Skeletal muscle cell (primary cell): ENCODE results near the gene SLC22A6.

ENCODE experiments used
- DNase-seq: peaks from one replicate; pipeline ENCODE4 v3.0.0-alpha.2; 2010; ENCODE audit warnings: low read depth
- H3K4me3 ChIP-seq: 2 replicates; pipeline ENCODE4 v1.5.1; 2011; ENCODE audit warnings: low read depth, mild to moderate bottlenecking, control low read depth, low read length, moderate library complexity

The SLC22A6 gene

GRCh38 chr11:62934496-62934785 is 50.3 kb downstream of the SLC22A6 start:
- no peak overlapping the region for H3K4me3 ChIP-seq
- no peak for DNase-seq

- DNase-seq, result no peak
- H3K4me3 ChIP-seq, result no peak overlapping the region
Measured at GRCh38 chr11:62933750-62934495, 50.8 kb downstream of the SLC22A6 start.

- no peak for DNase-seq
- no peak overlapping the region for H3K4me3 ChIP-seq
Measured at GRCh38 chr11:62933285-62933684, 51.5 kb downstream of the SLC22A6 start.

GRCh38 chr11:62931499-62932278 is 53.1 kb downstream of the SLC22A6 start:
- no peak overlapping the region for H3K4me3 ChIP-seq
- no peak for DNase-seq

- DNase-seq, result no peak
- H3K4me3 ChIP-seq, result no peak overlapping the region
Measured at GRCh38 chr11:62930666-62931065, 54.1 kb downstream of the SLC22A6 start.

GRCh38 chr11:62930157-62930556 is 54.6 kb downstream of the SLC22A6 start:
- no peak overlapping the region for H3K4me3 ChIP-seq
- DNase-seq, result no peak

GRCh38 chr11:62928011-62928410 is 56.8 kb downstream of the SLC22A6 start:
- DNase-seq, result no peak
- no peak overlapping the region for H3K4me3 ChIP-seq

- DNase-seq, result no peak
- H3K4me3 ChIP-seq, result no peak overlapping the region
Measured at GRCh38 chr11:62926680-62927455, 57.9 kb downstream of the SLC22A6 start.
